ENCODE measurements around the gene NOL9.

Gene NOL9

DNA sequence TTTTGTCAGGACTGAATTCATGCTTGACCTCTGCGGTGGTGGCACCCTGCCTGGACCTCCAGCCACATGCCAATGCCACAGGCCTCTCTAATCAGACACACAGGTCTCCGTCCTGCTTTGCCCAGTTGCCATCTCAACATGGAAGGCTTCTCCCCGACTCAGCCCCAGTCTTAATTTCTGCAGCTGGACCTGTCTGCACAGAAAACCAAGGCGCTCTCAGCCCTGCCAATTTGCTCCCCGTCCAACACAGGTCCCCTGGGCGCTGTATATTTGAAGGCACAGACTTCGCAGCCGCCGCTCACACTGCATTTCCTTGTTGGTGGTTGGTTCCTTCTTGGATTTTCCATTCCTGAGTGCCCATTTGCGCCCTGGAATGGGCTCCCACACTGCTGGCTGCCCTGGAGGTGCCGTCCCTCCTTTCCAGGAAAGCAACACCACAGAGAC lies 34.8 kb downstream of the NOL9 start:
- DNase-seq: peak; percentile 88

DNA sequence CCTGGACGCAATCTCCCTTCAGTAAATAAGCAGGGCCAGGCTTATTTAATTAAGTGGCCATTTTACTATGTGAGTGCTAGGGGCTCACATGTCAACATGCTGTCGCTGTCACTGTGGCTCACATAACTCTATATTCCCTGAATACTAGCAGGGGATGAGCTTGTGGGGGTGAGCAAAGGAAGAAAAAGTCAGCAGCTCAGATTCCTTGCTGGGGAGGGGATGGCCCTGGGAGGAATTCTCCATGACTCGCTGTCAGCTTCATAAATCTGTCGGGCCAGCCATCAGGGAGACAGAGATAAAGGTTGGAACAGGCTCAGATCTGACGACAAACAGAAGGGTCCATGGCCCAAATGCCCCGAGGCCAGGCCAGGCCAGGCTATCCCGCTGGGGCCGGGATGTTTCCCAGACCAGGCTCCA lies 36.9 kb downstream of the NOL9 start:
- DNase-seq: no peak

DNA sequence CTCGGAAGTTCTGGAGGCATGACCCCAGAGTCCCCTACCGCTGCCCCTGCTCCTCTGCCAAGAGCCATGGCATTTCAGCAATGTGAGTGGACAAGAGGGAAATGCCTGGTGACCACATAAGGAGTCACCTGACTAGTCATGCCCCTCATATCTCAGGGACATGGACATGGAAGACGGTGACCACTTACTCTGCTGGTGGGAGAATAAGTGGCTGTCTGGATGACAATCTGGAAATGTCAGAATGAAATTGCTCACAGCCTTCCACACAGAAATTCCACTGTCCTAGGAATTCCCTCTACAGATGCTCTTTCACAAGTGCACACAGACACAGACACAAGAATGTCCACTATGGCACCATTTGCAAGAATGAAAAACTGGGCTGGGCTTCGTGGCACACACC lies 38.5 kb downstream of the NOL9 start:
- no peak for DNase-seq

DNA sequence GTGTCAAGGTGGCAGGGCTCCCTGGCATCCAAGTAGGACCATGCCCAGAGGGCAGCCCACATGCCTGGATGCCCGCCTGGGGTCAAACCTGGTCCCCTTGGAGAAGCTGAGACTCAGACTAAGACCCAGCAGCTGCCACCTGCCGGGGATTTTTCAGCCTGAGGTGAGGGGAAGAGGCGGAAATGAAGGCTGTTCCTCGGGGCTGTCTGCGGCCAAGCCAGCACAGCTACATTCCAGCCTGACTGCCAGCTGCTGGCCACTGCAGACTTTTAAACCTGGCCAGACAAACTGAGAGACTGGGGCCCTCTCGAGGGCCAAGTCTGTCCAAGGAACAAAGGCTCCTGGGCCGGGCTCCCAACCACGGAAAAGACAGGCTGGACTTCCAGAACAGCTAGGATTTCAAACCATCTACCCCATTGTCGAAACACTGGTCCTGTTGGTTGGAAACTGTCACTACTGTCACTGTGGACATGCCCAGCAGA lies 41.0 kb downstream of the NOL9 start:
- no peak for DNase-seq

DNA sequence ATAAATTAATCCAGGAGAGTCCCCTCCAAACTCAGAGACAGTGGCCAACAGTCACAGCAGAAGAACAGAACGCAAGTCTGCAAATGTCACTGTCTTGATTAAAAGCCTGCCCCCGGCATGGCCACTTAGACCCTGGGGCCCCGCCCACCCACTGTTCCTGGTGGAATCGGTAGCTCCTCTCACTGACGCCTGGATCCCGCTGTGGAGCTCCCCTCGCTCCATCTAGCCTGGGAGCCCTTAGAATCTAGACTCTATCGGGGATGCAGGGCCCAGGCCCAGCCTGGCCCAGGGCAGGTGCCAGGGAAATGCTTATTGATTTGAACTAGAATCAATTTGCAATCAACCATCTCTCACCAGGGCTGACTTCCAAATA lies 41.4 kb downstream of the NOL9 start:
- DNase-seq: no peak

DNA sequence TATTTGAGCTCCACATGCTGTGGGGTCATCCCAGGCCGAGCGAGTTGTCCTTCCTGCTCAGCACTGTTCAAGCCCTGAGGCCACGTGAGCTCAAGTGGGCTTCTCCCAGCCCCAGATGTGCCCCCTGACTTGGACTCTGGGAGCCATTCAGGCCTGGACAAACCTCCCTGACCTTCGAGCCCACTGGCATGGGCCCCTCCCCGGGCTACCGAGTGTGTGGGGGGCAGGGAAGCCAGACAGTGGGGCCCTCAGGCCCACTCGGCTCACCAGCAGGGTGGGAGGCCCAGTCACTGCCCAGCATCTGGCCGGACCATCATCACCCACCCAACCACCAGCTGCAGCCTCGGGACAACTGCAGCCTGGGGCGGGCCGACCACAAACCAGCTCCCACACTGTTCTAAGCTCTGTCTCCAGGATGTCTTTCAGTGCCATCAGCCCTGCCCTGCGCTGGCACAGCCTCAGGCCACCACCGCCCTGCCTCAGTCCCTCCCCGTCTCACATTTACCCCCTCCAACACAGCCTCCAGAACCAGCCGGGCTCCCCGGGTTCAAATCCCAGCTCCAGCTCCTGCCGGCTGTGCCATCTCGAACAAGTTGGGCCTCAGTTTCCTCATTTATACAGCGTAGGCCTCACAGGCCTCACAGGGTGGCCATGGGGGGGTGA lies 41.9 kb downstream of the NOL9 start:
- DNase-seq: no peak

DNA sequence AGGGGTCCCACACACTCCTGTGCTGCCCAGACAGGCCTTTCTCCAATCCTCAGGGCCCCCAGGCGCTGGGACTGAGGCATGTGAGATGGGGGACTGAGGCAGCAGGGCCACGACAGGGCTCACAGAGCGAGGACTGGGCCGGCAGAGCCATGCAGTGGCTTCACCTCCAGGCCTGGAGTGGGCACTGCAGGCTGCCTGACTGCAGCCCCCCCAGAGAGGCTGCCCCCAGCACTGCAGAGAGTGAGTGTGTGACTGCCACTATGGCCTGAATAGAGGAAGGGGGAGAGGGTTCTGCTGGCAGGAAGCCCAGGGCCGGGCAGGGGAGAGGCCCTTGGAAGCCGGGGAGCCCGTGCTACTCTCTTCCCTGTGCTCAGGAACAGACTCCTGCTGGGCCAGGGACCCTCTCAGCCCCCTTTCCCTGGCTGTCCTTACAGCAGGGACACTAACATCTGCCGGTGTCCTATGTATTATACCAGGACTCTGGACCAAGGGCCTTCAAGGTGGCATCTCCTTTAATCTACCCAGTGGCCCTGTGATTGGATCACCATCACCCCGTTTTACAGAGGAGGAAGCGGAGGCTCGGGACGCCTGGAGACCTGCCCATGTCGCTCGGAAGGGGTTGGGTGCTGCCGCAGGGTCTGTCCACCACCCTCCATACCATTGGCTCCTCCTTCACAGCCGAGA lies 42.6 kb downstream of the NOL9 start:
- DNase-seq: peak; percentile 65

DNA sequence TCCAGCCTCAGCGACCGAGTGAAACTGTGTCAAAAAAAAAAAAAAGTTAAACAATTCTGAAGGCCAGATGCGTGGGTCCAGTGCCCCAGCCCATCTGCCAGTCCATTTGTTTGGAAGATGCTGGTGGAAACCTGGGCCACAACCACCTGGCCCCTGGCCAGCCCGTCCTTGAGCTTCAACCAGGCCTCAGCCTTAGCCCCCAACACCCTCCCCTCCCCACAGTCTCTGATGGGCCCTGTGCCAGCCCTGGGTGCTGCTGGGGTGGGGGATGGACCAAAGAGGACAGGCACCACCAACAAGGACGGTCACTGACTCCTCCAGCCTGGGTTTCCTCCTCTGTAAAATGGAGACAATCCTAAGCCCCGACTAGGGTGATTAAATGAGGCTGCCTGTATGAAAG lies 43.3 kb downstream of the NOL9 start:
- peak; percentile 80 for DNase-seq

DNA sequence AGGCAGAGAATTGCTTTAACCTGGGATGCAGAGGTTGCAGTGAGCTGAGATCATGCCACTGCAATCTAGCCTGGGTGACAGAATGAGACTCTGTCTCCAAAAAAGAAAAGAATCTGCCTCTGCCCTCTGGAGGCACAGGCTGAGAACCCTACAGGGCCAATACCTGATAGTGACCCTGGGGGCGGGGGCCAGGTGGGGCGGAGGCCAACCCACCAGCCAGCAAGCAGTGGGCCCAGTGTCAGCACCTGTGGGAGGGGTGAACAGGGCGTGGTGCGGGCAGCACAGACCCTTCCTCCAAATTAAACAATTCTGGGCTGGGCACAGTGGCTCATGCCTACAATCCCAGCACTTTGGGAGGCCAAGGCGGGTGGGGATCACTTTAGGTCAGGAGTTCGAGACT lies 43.8 kb downstream of the NOL9 start:
- no peak for DNase-seq

DNA sequence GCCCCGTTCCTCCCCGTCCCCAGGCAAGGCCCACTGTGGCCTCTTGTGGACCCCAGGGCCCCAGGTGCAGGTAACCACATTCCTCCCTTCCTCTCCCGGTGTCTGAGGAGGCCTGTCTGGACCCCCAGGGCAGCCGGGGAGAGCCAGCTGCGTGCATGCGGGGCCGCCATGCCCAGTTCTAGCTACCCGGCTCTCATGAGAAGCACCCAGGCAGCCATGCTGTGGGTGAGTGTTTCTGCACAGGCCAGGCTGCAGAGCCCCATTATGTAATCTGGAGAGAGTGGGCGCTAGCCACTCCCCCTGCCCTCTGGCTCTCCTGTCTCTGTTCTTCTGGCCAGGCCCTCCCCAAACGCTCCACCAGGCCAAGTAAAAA lies 44.4 kb downstream of the NOL9 start:
- no peak for DNase-seq

DNA sequence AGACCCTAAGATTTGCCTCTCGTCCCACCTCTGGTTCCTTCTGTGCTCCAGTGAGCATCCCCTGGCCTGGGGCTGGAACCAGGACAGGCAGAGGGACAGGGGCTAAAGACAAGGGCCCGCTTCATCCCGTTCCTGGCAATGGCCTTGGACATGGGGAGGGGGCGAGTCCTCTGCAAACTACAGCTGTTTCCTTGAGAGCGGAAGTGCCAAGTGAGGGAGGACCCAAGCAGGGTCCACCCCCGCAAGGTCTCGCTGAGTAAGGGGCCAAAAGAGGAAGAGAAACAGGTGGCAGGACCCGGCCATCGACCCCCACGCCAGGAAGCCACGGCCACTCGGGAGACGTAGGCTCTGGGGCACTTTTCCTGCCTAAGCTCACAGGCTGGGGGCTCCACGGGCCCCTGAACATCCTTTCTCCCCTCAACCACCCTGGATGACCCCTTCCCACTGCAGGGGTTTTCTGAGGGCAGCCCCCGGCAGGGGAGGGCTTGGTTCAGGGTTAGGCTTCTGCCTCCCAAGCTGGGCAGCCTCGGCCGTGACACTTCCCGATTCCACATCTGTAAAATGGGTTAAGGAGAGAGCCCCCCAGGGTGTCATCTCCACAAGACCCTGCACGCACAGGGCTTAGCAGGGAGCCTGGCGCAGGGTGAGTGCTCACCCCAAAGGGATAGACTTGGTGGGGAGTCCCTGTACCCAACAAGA lies 44.9 kb downstream of the NOL9 start:
- DNase-seq: no peak

DNA sequence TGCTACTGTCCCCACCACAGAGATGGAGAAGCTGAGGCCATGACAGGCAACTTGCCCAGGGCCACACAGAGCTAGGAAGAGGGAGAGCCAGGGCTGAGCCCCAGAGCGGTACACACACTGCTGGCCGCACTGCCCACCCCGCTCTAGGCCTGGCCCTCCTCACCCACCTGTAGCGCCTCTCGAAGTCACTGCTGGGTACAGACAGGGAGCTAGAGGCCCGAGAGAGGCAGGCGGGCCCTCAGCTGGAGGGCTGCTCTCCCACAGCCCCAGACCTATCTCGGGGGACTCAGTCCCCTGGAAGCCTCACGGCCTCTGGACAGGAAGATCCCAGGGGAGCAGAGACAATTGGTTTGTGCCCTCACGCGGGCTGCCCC lies 45.5 kb downstream of the NOL9 start:
- no peak for DNase-seq

DNA sequence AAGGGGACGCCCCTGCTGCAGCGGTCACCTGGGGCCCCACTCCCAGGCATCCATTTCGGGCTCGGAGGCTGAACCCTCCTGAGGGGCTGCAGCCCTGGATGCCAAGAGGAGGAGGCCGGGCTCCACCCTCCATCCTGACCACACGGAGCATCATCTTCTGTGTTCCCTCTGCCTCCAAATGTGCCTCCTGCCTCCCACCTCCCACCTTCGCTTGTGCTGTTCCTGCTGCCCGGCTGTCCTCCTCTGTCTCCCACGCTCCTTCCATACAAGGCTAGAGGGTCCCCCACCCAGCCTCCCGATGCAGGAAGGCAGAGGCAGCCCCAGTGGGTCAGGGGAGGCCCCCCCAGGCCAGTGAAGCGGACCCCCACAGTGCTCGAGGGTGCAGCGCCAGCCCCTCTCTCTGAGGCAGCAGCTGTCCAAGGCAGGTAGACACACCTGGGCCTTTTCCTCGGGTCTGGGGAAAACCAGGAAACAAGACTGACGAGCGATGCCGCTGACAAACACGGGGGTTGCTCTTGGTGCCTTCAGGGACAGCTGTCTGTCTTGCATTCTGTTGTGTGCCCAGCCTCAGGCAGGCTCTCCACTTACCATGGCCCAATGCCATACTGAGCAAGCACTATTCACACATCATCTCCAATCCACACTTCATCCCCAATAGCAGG lies 46.0 kb downstream of the NOL9 start:
- peak; percentile 77 for DNase-seq

DNA sequence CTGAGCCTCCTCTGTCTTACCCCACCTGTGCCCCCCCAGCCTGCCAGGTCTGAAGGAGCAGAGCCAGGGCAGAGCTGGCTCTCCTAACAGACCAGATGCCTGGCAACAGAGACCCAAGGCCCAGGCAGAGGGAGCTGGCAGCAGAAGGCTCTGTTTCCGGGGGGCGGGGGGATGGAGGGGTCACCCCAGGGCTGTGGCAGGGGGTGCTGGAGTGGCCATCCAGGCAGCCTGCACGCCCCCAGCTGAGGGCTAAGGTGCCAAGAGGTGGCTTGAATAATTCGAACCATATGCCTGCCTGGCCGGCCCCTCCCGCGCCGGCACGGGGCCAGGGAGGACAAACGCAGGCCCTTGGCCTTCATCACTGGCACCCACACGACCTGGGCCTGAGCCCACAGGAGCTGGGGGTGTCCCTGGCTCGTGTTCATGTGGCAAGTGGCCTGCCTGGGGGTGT lies 46.8 kb downstream of the NOL9 start:
- DNase-seq: peak; percentile 85

DNA sequence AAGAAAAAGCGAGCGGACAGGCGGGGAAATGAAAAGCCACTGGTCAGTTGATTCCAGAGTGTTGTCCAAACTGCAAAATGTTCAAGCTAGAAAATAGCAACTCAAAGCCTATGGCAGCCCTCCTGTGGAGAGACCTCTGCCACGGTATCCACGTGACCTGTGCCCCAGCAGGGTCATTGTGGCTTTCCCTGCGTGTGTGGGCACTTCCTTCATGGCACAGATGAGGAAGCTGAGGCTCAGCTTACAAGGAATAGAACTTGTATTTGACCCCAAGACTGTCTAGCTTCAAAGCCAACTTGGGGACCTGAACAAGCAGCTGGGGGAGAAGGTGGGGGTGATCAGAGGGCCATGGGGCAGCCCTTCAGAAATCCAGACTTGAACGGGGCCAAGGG lies 47.3 kb downstream of the NOL9 start:
- DNase-seq: no peak

DNA sequence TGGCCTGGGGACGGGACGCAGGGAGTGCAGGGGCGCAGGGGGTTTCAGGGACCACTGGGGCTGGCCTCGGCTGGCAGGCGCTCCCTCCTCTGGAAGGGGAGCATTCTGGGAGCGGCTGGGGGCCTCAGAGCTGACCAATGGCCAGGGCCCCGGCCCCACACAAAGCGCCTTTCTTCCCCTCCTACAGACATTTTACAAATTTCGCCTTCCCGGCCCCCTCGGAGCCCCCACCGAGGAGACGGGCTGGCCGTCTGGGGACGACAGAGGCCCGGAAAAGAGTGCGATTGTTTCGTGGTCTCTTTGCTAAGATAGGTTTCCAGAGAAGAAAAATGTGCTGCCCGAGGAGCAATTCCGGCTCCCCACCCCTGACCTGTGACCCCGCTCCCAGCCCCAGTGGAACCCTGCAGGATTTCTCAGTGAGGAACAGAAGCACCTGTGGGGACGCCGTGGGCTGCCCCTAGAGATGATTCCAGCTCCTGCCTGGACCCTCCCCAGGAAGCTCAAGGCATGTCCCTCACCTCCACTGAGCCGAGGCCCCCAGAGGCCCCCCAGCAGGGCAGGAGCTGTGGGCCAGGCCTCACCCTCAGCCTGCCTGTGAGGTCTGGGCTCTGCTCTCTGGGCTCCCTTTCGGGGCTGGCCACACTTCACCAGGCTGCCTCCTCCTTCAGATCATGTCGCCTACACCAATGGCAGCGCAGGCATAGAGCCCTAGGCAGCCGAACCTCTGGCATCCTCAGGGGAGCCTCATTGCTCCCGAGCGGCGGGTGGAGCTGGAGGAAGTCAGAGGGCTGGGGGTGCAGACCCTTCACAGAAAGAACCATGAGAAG lies 47.9 kb downstream of the NOL9 start:
- DNase-seq: no peak

DNA sequence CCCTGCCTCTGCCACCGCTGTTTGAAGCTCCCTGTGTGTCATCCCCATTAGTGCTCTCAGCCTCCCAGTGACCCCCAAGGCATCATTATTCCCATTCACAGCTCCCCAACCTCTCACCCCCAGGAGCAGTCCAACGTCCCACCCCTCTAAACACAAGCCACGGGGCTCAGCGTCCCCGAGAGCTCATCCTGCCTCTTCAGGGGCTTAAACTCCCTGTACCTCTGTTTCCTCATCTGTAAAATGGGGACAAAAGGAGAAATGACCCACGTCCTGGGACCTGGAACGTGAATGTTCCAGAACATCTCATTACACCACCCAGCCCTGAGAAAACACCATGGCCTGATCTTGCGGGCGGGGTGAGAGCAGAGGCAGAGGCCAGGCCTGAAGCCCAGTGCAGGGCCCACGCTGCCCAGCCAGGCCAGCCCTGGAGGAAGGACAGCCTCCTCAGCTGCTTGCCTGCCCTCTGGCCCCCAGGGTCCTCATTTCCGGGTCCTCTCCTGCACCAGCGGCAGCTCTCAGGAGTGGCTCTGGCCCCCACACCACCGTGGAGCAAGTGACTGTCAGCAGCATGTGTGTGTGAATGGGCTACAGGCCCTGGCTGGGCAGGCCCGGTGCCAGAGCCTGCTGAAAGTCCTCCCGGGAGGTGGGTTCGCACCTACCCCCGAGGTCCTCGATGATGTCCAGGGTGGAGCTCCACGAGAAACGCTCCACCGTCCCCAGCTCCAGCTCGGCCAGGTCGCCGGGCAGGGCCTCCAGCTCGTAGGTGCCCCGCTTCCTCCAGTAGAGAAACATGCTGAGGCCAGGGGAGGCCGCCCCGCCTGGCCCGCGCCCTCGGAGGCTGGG lies 48.7 kb downstream of the NOL9 start:
- DNase-seq: no peak

DNA sequence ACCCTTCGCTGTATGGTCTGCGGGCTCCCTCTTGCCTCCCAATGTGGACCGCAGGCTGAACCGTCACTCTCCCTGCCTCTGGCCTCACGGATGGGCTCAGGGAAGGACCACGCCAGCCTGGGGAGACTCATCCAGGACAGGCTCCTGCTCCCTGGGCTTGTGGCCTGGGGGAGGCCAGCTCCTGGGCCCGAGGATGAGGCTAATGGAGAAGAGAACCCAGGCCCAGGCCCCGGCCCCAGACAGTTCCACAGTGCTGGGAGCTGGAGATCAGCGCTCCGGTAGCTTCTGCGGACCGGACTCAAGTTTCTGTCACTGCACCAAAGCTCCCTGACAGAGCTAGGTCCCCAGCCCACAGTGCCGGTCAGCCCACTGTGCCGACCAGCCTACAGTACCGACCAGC lies 49.4 kb downstream of the NOL9 start:
- no peak for DNase-seq

DNA sequence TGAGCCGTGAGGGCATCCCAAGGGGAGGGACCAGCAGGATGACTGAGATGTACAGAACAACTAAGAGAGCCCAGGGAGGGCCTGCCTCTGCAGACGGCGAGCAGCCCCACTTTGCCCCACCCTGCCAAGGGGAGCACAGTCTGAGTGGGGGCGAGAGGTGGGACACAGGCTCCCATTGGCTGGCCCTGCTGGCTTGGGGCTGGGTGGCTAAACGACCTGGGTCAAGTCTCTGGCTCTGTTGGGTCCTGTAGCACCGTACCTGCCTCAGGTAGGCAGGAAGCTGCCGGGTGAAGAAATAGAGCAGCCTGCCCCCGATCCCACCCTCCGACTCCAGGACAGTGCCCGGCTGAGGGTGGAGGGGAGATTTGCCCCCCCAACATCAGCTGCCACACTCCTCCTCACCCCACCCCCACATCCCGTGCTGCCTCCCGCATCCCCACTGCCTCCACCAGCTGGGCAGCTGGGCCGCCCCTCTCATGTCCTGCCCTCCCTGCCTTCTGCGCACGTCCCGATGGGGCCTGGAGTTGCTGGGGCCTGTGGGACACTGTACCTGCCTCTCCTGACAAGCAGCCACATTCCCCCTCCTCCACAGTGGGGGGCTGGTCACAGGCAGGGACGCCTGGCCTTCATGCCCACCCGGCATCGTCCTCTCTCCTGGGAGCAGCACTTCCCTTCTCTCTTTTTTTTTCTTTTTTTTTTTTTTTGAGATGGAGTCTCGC lies 50.3 kb downstream of the NOL9 start:
- DNase-seq: no peak

DNA sequence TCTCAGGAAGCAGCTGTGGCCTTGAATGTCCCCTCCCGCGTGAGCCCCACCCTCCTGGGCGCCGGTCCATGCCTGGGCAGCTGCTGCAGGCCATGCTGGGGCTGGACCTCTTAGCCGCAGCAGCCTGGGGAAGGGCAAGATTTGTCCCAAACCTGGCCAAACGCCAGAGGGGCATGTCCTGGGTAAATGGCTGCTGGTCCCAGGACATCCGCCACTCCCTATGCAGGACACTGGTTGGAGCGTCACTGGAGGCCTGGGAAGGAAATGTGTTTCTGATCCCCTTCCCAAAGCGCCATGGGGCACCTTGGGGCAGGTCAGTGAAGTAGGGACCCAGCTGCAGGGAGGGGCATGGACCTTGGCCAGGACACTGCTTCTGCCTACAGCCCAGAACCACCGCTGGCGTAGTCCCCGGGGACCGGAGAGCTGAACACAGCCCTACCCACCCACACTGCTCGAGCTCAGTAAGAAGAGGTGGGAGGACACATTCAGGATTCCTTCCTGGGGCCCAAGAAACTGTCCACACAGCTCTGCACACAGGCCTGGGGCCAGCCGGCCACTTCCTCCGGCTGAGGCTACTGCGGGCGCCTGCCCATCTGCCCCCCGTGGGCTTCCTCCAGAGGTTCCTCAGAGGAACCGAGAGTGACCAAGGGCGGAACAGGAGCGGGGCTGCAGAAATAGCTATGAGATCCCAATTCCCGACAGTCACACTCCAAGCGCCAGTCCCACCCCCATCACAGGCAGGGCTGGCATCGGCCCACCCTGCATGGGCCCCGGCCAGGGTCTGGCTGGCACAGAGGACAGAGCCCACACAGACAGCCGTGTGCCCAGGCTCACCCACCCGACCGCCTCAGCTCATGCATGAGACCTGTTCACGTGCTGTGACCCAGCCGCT lies 52.1 kb downstream of the NOL9 start:
- DNase-seq: no peak

Data from NCI-H1092 (cell line).